KOPT-K1 (cell line): ENCODE measurements around the gene AUNIP.
A peak's percentile ranks its signal among the peaks of the same experiment; 100 is the strongest.

Experiments used
- H3K27ac ChIP-seq: fragments of 200-600 bp; sonication (generic); 2 replicates; pipeline ENCODE4 v1.5.1; 2016; ENCODE audit warnings: antibody characterized with exemption, mild to moderate bottlenecking, low read depth, low read length; ENCODE audit not compliant: poor library complexity, severe bottlenecking
- H3K36me3 ChIP-seq: fragments of 200-600 bp; sonication (generic); 2 replicates; pipeline ENCODE4 v1.5.1; 2017; ENCODE audit warnings: antibody characterized with exemption, mild to moderate bottlenecking, low read length, moderate library complexity; ENCODE audit not compliant: insufficient read depth
- H3K9me3 ChIP-seq: fragments of 200-600 bp; sonication (generic); 2 replicates; pipeline ENCODE4 v1.5.1; 2017; ENCODE audit warnings: antibody characterized with exemption, low read length, mild to moderate bottlenecking; ENCODE audit not compliant: insufficient read depth, poor library complexity, severe bottlenecking

Gene AUNIP

GRCh38 chr1:25833158-25833557 lies 26.1 kb downstream of the AUNIP start:
- Histone ChIP-seq H3K27ac (no peak overlapping the region), H3K36me3 (peaks cover 89% of the 10 kb centered on the region), H3K9me3 (no peaks in the 10 kb centered on the region)

- Histone ChIP-seq H3K9me3 (no peaks in the 10 kb centered on the region), H3K36me3 (peaks cover 95% of the 10 kb centered on the region), H3K27ac (no peak overlapping the region)
Measured at GRCh38 chr1:25832336-25833037, 26.8 kb downstream of the AUNIP start.

GRCh38 chr1:25831569-25832196 lies 27.6 kb downstream of the AUNIP start:
- H3K27ac ChIP-seq = no peak overlapping the region
- peaks cover 100% of the 10 kb centered on the region for H3K36me3 ChIP-seq
- no peaks in the 10 kb centered on the region for H3K9me3 ChIP-seq

GRCh38 chr1:25829046-25829445 lies 30.2 kb downstream of the AUNIP start:
- Histone ChIP-seq H3K9me3 (no peaks in the 10 kb centered on the region), H3K36me3 (peaks cover 85% of the 10 kb centered on the region), H3K27ac (no peak overlapping the region)

GRCh38 chr1:25828491-25828890 lies 30.8 kb downstream of the AUNIP start:
- no peak overlapping the region for H3K27ac ChIP-seq
- peaks cover 79% of the 10 kb centered on the region for H3K36me3 ChIP-seq
- no peaks in the 10 kb centered on the region for H3K9me3 ChIP-seq

GRCh38 chr1:25826571-25826970 lies 32.7 kb downstream of the AUNIP start:
- Histone ChIP-seq H3K27ac (no peak overlapping the region), H3K36me3 (peaks cover 60% of the 10 kb centered on the region)

GRCh38 chr1:25825605-25826004 lies 33.7 kb downstream of the AUNIP start:
- Histone ChIP-seq H3K9me3 (no peaks in the 10 kb centered on the region), H3K27ac (no peak overlapping the region), H3K36me3 (peaks cover 50% of the 10 kb centered on the region)

More at GRCh38 chr1:25826571-25826970, 32.7 kb downstream of the AUNIP start:
- H3K9me3 ChIP-seq = no peaks in the 10 kb centered on the region

GRCh38 chr1:25821630-25822091 lies 37.6 kb downstream of the AUNIP start:
- no peak overlapping the region for H3K27ac ChIP-seq
- peaks cover 11% of the 10 kb centered on the region for H3K36me3 ChIP-seq

GRCh38 chr1:25821112-25821476 lies 38.2 kb downstream of the AUNIP start:
- Histone ChIP-seq H3K27ac (peak overlapping the region; percentile 82), H3K9me3 (no peaks in the 10 kb centered on the region), H3K36me3 (peaks cover 5% of the 10 kb centered on the region)

More at GRCh38 chr1:25821630-25822091, 37.6 kb downstream of the AUNIP start:
- H3K9me3 ChIP-seq = no peaks in the 10 kb centered on the region

GRCh38 chr1:25820247-25821111 lies 38.8 kb downstream of the AUNIP start:
- H3K27ac ChIP-seq = peak overlapping the region; percentile 82
- H3K9me3 ChIP-seq = no peaks in the 10 kb centered on the region
- no peaks in the 10 kb centered on the region; the same call in 1 of the 2 replicates for H3K36me3 ChIP-seq

- H3K27ac ChIP-seq = peak within 1 kb of the TSS; percentile 82
- H3K9me3 ChIP-seq = no peaks in the 10 kb centered on the region
- H3K36me3 ChIP-seq = no peaks in the 10 kb centered on the region; the same call in 1 of the 2 replicates
Measured at GRCh38 chr1:25819491-25820246, 39.6 kb downstream of the AUNIP start, which contains the start of gene MTFR1L. Gene MTFR1L, plus strand, starts transcription at chr1:25819954. Its CDS starts 3,151 bp downstream, at chr1:25823105.

- Histone ChIP-seq H3K36me3 (no peaks in the 10 kb centered on the region), H3K9me3 (no peaks in the 10 kb centered on the region), H3K27ac (no peak overlapping the region)
Measured at GRCh38 chr1:25818569-25818968, 40.7 kb downstream of the AUNIP start.

GRCh38 chr1:25817840-25818501 lies 41.3 kb downstream of the AUNIP start:
- Histone ChIP-seq H3K36me3 (no peaks in the 10 kb centered on the region), H3K9me3 (no peaks in the 10 kb centered on the region), H3K27ac (no peak overlapping the region)

GRCh38 chr1:25816112-25816718 lies 43.0 kb downstream of the AUNIP start:
- H3K36me3 ChIP-seq = no peaks in the 10 kb centered on the region
- H3K27ac ChIP-seq = no peak overlapping the region
- H3K9me3 ChIP-seq = no peaks in the 10 kb centered on the region
